ENCODE results near the gene CDK2AP2.

The CDK2AP2 gene

DNA sequence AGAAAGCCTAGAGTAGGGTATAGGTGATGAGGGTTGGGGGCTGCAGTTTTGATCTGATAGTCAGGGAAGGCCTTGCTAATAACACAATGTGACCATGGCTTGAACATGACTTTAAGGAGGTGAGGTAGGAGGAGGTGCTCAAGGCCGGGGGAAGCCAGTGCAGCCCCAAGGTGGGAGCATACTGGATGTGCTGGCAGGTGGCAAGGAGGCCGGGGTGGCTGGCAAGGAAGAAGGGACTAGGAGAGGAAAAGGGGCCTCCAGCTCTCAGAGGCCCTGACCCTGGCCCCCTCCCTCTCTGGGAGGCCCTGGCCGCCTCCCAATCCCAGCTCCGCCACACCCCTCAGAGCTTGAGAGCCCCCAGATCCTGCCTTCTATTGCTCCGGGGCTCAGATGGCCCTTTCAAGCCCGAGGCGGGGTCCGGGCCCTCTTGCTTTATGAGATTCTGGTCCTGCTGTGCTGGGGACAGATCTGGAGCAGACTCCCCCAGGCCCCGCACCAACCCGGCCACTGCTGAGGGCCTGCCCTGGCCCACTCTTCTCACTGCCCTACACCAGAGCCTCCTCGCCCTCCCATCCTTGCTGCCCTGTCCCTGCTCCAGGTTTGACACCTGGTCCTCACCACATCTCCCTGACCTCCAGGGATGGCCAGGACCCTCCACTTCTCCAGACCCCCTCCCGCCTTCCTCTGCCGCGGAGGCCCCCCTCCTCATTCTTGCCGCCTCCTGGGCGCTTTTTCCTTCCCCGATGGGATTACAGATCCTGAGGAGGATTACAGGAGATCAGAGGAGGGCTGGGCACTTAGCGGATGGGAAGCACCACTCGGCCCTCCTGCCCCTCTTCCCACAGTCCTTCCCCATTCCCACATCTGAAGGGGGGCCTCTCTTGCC, 4.6 kb downstream of the CDK2AP2 start:
- DNase-seq (ENCODE audit: low read depth) = no peak

DNA sequence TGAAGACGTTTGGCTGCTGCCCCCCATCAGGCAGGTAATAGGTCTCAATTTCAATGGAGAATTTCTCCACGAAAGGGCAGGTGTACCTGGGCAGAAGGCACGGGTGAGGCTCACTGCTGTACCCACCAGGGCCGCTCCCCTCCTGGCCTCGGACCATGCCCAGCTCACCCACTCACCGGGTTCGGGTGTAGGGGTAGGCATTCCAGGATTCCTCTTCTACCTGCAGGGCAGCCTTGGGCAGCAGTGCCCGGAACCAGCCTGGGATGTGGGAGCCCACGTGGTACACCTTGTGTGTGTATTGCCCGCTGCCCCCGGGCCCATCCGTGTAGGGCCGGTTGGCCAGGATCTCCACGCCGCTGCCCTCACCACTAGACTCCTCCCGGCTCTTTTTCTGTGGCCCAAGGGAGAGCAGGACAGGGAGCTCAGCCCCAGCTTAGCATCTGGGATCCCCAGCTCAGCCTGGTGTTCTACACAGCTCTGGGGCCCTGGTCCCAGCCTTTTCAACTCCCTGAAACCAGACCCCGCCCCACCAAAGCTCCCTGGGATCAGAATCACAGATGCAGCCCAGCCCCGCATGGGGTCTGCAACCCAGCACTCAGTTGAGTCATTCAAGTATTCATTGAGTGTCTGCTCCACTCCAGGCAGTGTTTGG, 5.5 kb downstream of the CDK2AP2 start:
- DNase-seq (ENCODE audit: low read depth) = no peak

DNA sequence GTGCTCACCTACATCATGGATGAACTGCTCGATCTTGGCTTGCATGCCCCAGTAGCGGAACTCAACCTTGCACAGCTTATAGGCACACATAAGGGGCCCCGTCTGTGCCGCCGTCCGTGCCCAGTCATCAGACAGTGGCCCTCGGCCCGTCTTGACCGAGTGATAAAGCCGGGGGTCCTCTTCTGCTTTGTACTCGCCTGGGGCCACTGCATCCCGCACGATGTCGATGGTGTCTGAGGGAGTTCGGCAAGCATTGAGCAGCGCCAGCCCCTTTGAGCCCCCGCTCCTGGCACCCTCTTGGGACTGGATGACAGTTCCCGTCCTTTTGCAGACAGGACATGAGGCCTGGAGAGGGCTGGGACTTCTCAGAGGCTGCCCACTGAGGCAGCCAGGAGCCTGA, 6.1 kb downstream of the CDK2AP2 start:
- no peak for DNase-seq (ENCODE audit: low read depth)

DNA sequence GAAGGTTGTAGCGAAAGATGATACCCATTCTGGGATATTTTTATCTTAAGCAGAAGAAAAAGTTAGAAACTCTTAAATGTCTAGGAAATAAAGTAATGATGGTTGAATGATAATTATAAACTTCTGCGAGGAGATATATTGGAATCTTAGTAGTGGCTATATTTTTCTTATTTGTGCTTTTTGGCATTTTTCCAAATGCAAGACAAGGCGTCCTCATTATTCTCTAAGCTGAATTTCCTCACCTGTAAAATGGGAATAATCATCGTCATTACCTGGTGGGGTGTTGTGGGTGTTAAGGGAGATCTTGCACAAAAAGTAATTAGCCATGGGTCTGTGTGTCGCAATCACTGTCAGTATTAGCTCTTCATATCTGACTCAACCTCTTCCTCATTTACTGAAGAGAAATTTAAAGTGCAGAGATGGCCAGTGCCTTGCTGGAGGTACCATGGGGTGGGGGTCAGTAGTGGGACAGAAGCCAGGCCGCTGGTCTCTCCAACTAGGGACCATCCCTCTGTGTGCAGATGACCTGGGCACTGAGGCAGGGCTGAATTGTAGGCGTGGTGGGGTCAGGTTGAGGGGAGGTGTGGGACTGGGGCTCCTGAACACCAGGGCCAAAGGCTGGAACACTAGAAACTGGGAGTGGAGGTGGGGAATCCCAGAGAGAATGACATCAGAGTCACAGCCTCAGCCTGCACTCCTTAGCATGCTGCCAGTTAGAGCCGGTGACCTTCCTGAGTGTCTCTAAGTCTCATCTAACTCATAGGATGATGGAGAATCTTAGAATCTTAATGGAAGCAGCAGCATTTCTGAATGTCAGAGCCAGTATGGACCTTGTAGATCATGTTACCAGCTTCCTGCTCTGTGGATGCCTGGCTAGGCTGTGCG, 6.9 kb downstream of the CDK2AP2 start:
- no peak for DNase-seq (ENCODE audit: low read depth)

- DNase-seq (ENCODE audit: low read depth) = no peak
Measured at GRCh38 chr11:67500484-67500821, 7.5 kb downstream of the CDK2AP2 start.

GRCh38 chr11:67499808-67500483, 8.0 kb downstream of the CDK2AP2 start:
- DNase-seq (ENCODE audit: low read depth) = no peak

DNA sequence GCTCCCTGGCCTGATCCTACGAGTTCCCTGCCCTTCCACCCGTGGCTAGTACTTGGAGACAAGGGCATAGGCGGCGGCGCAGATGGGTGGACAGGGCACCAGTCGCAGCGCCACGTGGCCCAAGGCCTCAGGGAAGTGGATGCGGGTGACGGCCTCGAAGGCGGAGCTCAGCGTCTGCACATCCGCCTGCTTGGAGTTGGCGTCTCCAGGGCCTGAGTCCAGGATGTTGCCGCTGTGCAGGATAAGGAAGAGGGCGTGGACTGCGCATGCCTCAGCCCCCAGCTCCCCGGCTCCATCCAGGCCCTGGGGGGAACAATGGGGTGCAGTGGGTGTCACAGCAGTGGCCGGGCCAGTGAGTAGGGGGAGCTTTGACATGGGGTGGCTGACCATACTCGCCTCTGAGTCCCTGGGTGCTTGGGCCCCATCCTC, 9.4 kb downstream of the CDK2AP2 start:
- DNase-seq (ENCODE audit: low read depth) = no peak

DNA sequence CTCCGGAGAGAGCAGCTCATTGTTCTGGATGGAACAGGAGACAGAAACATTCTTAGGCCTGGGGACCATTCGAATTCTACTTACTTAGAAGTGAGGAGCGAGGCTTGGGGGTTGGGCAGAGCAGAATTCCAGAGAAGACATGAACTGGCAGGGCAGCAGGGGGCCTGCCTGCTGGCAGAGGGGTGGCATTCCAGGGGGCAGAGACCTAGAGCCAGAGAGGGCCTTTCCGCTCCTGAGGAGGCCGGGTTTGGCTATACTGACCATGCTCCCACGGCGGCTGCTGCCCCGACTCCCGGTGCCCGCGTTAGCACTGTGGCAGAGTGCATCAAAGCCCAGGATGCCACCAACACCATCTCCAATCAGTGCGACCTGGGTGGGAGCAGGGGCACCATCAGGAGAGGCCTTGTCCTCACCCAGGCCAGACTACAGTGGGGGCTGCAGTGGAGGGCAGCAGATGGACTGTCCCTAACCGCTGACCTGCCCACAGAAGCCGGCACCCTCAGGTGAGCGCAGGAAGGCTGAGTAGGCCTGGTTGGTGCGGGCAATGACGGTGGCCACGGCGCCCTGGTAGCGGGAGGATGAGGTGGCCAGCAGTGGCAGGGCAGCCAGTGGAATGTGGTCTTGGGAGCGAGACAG, 10.2 kb downstream of the CDK2AP2 start:
- no peak for DNase-seq (ENCODE audit: low read depth)

- DNase-seq (ENCODE audit: low read depth) = no peak
Measured at GRCh38 chr11:67496113-67496512, 11.8 kb downstream of the CDK2AP2 start.

DNA sequence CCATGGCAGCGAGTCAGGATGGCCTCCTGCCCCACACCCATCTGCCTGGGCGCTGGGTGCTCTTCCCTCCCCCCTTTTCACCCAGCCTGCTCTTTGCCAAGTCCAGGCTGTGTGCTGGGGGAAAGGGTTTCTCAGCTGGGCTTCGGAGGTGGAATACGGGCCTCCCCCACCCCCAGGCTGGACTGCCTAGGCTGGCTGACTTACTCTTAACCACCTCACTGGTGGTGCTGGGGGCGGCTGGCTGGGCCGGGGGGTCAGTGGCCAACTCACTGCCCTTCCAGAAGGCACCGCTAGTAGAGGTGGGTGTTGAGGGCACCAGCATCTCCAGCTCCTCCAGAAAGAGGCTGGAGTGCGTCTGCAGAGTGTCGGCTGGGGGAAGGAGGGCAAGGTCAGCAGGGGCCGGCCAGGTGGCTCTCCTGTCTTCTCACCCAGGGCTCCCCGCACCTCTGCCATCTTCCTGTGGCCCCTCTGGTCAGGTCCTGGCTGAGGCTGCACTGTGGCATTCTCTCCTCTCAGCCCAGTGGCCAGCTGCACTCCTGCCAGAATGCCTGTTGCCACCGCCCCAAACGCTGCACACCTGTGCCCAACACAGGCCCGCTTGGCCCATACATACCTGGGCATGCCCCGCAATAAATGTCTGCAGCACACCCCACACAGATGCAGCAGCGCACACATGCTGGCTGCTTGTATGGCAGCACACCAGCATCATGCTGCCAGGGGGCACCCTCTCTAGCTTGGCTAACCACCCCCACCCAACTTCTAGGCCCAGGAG, 12.5 kb downstream of the CDK2AP2 start:
- no peak for DNase-seq (ENCODE audit: low read depth)

GRCh38 chr11:67494371-67495233, 13.4 kb downstream of the CDK2AP2 start:
- DNase-seq (ENCODE audit: low read depth) = no peak

- DNase-seq (ENCODE audit: low read depth) = no peak
Measured at GRCh38 chr11:67493548-67494370, 14.2 kb downstream of the CDK2AP2 start.

GRCh38 chr11:67492801-67493547, 15.0 kb downstream of the CDK2AP2 start:
- DNase-seq (ENCODE audit: low read depth) = no peak

GRCh38 chr11:67492069-67492727, 15.8 kb downstream of the CDK2AP2 start:
- no peak for DNase-seq (ENCODE audit: low read depth)

DNA sequence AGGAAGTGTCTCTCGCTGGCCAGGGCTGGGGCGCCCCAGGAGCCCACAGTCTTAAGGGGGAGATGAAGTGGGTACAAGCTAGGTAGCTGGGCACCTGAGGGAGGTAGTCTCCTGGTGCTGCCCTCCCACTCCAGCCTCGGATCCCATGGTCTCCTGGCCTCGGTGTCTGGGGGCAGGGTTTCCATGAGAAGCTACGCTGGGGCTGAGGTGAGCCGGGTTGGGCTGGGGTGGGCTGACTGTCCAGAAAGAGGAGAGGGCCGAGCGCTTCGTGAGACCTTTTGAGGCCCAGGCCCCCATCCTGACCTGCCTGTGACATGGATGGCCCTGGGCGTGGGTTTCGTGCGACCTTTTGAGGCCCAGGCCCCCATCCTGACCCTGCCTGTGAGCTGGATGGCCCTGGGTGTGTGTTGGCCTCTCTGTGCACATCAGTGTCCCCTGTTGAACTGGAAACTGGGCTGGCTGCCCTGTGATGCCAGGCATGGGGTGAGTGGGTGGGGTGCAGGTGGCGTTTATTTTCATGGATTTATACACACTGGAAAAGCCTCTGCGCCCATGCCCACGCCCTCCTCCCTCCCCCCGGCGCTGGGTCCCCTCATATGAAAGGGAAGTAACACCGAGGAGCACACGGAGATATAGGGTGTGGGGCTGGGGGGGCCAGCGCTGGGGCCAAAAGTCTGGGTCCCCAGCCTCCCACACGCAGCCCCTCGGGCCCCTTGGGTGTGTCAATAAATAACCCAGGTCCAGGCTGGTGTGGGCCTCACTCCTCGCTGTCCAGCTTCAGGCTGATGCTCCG, 16.5 kb downstream of the CDK2AP2 start:
- DNase-seq (ENCODE audit: low read depth) = no peak

GRCh38 chr11:67490727-67491065, 17.3 kb downstream of the CDK2AP2 start:
- no peak for DNase-seq (ENCODE audit: low read depth)

Measured in HS-5 (cell line).